ENCODE measurements around the gene CLMP. TPM values are rescaled to one million over a fixed set of nuclear protein-coding genes. Genes with fewer than 3 reads are reported as not detected.

Gene CLMP
- total and polyA plus RNA-seq, 9 of the 15 experiments (the other 6 are each of a cell fraction or from before 2014, with no cell fraction given) = 0.02 to 0.15 (median 0.03) TPM; not detected in 6

GRCh38 chr11:123063826-123064657 is 131.0 kb downstream of the CLMP start:
- Histone ChIP-seq H3K4me3 (peak overlapping the region; percentile 89), H3K27me3 (ENCODE audit: control insufficient read depth in 2 of 2, insufficient read depth in 2 of 2, low read length in 2 of 2) (no peaks in the 10 kb centered on the region), H3K9ac (ENCODE audit: insufficient read depth in 1 of 2, low read depth in 2 of 2, low read length in 2 of 2) (peak overlapping the region in 1 of 2 experiments; percentile 100; a peak in 3 of 4 replicates), H4K20me1 (replicated peaks; ENCODE audit: control insufficient read depth, insufficient read depth, low read length) (peaks cover 25% of the 10 kb centered on the region), H3K27ac (ENCODE audit: extremely low read depth, low read depth, low read length) (peak overlapping the region; percentile 100), H3K4me1 (replicated peaks in 1 of 2; ENCODE audit: control insufficient read depth in 2 of 2, insufficient read depth in 2 of 2, low read length in 2 of 2) (peaks cover 3 to 9% of the 10 kb centered on the region in 2 experiments; a peak in 3 of 5 replicates), H2AFZ (ENCODE audit: low read depth, low read length) (no peak overlapping the region), H3K9me1 (ENCODE audit: control insufficient read depth, insufficient read depth, low read length) (peaks cover under 1% of the 10 kb centered on the region), H3K4me2 (ENCODE audit: insufficient read depth, low read length) (peak overlapping the region; percentile 98), H3K36me3 (ENCODE audit: control insufficient read depth, insufficient read depth, low read length) (peaks cover 29% of the 10 kb centered on the region), H3K9me3 (replicated peaks; ENCODE audit: control insufficient read depth, insufficient read depth, low read depth, low read length) (no peaks in the 10 kb centered on the region), H3K79me2 (ENCODE audit: control insufficient read depth, insufficient read depth, low read length) (peaks cover 57% of the 10 kb centered on the region)
- intact Hi-C loops (cut with micrococcal nuclease) = no loop called here
- POLR2A ChIA-PET = no interaction called here
- FAIRE-seq = no peak
- in situ Hi-C loops (cut with MboI) = no loop called here
- CTCF ChIA-PET (ENCODE audit: low intra/inter-chr PET ratio) = no interaction called here
- WGBS (ENCODE audit: insufficient coverage, low coverage, missing lambda C conversion rate) = 15% methylated on average over 9 of the region's 9 CpGs
- no peak for ATAC-seq
- BruUV-seq (replicated peaks) = no TSS peak
- peak in 1 of 4 experiments; percentile 12 for DNase-seq (ENCODE audit: extremely low read depth in 1 of 4, low spot score in 3 of 4)
- TF ChIP-seq ZNF398 (CRISPR knock-in tag; IDR thresholded peaks at IDR 0.05) (no peak), KDM1A (IDR thresholded peaks at IDR 0.05) (peak; percentile 30 to 46; a peak in 2 of 4 replicates), ZNF449 (CRISPR knock-in tag; IDR thresholded peaks at IDR 0.05) (peak; percentile 17; the same call in 1 of the 2 replicates), ARID1B (IDR thresholded peaks at IDR 0.05) (peak; percentile 54), FOSL1 (tag; conservative IDR thresholded peaks at IDR 0.05) (peak; percentile 65), ZBTB17 (CRISPR knock-in tag; IDR thresholded peaks at IDR 0.05) (no peak), ARID3A (IDR thresholded peaks at IDR 0.05; ENCODE audit: borderline replicate concordance, low read depth, low read length) (0 out of 2 replicates have a peak, but pooled peaks have one; percentile 13), SMARCC2 (IDR thresholded peaks at IDR 0.05; ENCODE audit: low read depth) (0 out of 2 replicates have a peak, but pooled peaks have one; percentile 54), GATAD2B (IDR thresholded peaks at IDR 0.05; ENCODE audit: borderline replicate concordance) (peak; percentile 14; the same call in 1 of the 2 replicates), TEAD4 (IDR thresholded peaks at IDR 0.05; ENCODE audit: low read length) (peak; percentile 55; the same call in 1 of the 2 replicates), TEAD4 (CRISPR knock-in tag; IDR thresholded peaks at IDR 0.05; ENCODE audit: borderline replicate concordance) (no peak), EP300 (IDR thresholded peaks at IDR 0.05; ENCODE audit: low read length) (peak; percentile 16; the same call in 1 of the 2 replicates), TAL1 (IDR thresholded peaks at IDR 0.05) (peak; percentile 33; the same call in 1 of the 2 replicates), ZNF668 (CRISPR knock-in tag; IDR thresholded peaks at IDR 0.05) (no peak), SAFB (IDR thresholded peaks at IDR 0.05; ENCODE audit: borderline replicate concordance, low read depth, low read length) (no peak), NR2C1 (IDR thresholded peaks at IDR 0.05) (no peak), NR2C1 (tag; IDR thresholded peaks at IDR 0.05) (no peak), ZNF77 (CRISPR knock-in tag; IDR thresholded peaks at IDR 0.05) (no peak), DPF2 (IDR thresholded peaks at IDR 0.05) (peak; percentile 59)

All from K562 (cell line).